Stimulated activated CD8-positive, alpha-beta memory T cell treated with anti-CD3 and anti-CD28 coated beads, Interleukin-4, amount 100 ng/mL, for 4 hours (primary cell): ENCODE results near the gene UBXN7.
"Not testable (repeated sequence)": the region's sequence is repeated elsewhere in the genome, so short reads cannot be mapped to it uniquely, and the experiment has no call there.

Experiments used
- DNase-seq, 2 donors: peaks; one replicate each; pipeline ENCODE4 v3.0.0-alpha.2; 2020; ENCODE audit warnings: low read depth in 2 of 2, low spot score in 1 of 2

UBXN7 gene

DNA sequence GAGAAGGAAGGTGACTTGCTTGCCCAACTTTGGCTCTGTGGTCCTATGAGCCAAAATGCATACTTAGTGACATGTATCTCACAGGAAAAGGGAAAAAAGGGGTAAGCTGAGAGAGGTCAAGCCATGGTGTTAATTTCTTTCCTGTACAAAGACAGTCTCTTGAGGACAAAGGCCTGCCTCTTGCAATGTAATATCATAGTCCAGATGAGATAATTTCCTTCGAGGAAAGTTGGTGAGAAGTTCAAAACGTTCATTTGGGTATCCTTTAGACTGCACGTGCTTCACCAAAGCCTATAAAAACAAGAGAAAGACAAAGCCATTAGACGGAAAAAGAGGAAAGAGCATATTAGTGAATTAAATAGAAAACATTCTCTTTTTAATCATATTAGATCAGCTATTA is 75.7 kb downstream of the UBXN7 start:
- no peak for DNase-seq

DNA sequence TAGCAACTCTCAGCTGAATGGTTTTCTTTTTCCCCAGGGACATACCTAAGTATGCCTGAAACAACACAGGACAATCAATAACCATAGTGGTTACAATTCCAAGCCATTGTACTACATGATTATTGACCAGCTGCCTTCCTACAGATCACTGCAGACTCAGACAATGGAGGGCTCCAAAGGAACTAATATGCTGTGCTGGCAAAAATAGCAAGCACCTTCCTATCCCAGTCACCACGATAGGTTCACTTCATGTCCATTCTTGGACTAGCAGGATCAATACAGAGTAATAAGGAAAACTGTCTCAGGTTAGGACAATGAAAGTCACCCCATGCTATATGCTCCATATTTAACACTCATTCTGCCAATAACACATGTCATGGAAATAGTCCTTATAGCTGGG is 76.6 kb downstream of the UBXN7 start:
- no peak for DNase-seq

DNA sequence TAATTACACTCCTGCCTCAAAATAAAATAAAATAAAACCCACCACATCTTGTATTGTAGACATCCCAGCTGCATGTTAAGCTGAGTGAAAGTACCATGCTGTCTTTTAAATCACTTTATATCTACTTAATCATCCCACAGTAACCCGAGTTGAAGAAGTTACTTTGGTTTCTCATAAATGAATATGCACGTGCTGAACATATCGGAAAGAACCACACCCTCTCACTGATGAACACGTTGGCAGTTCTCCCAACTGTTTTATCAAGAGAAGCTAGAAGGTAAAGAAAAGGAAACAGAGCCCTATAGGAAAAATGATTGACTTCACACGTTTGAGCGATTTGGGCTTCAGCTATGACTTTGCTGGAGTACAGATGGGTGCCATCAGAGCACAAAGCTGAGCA is 78.1 kb downstream of the UBXN7 start:
- no peak for DNase-seq

DNA sequence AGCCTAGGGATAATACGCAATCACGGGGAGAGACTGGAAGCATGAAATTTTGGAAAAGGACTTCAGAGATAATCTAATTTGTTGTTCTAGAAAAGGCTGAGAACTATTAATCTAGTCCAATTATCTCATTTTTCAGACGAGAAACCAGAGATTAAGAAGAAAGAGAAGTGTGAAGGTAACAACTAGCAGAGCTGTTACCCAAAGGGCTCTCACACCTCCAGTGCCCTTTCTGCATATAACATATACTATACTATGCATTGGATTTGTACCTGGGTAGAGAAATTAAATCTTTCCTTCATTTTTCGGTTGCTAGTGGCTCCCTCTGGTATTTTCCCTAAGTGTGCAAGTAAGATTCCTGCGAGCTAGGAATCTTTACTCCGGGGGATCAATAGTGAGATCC is 80.7 kb downstream of the UBXN7 start:
- DNase-seq, result no peak

DNA sequence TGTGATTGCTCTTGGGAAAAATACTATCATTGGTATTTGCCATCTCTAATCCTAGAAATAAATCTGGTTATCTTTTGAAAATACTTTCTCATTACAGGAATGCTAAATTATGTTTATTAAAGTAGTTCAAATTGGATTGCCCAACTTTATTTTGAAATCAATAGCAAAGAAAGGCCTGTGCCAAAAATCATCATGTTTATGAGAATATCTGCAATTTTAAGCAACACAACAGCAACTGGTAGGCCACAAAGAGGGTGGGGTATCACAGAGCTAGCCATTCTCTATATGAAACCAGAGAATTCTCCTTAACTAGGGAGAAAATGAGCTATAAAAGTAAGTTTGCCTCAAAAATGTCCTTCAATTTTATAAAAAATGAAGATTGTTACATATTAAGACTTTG is 82.2 kb downstream of the UBXN7 start:
- no peak for DNase-seq

DNA sequence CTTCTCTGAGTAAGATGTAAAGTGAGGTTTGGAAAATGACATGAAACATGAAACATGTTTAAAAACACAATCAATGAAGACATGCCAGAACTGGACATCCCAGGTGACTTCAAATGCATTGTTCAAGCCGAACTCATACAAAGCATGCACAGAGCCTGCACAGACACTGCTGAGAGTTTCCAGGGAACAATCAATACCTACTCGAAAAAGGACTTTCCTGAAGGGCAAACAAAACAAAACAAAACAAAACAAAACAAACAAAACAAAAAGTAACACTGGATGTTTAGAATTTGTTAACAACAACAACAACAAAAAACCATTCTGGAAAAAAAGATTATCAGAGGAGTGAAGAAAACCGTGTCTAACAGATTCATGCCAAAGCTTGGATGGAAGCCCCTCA is 83.5 kb downstream of the UBXN7 start:
- no peak for DNase-seq

DNA sequence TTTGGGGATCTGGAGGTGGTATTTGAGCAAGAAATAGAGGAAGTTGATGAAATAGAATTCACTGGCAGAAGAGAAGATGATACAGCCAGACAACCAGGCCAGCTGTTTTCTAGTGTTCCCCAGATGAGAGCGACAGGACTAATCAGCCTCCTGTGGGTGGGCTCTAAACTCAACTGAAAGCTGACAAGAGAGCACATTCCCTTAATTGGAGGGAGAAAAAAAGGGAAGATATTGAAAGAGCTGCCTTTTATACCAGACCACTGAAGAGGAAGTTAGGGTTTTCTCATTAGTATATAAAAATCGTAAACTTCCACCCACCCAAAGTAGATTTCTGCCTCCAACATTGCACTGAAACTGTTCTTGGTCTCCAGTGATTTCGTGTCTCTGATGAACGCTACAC is 87.6 kb downstream of the UBXN7 start:
- DNase-seq, result no peak

DNA sequence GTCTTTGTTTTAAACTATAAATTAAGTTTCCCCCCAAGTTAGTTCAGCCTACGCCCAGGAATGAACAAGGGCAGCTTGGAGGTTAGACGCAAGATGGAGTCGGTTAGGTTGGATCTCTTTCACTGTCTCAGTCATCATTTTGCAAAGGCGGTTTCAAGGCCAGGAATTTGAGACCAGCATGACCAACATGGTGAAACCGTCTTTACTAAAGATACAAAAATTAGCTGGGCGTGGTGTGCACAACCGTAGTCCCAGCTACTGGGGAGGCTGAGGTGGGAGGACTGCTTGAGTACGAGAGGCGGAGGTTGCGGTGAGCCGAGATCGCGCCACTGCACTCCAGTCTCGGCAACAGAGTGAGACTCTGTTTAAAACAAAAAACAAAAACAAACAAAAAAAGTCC is 88.3 kb downstream of the UBXN7 start:
- not testable (repeated sequence) for DNase-seq

DNA sequence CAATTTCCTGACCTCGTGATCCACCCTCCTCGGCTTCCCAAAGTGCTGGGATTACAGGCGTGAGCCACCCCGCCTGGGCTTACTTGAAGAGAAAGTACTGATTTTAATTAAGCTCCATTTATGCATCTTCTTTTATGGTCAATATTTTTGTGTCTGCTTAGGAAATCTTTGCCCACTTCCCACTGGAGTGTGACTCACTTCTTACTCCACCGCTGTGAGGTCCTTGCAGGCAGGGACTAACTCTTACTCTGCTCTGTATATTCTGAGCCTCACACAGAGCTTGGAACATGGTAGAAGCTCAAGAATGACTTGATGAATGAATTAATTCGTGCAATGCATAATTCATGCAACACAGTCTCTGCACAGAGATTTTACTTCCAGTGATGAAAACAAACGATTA is 91.1 kb downstream of the UBXN7 start:
- no peak for DNase-seq

DNA sequence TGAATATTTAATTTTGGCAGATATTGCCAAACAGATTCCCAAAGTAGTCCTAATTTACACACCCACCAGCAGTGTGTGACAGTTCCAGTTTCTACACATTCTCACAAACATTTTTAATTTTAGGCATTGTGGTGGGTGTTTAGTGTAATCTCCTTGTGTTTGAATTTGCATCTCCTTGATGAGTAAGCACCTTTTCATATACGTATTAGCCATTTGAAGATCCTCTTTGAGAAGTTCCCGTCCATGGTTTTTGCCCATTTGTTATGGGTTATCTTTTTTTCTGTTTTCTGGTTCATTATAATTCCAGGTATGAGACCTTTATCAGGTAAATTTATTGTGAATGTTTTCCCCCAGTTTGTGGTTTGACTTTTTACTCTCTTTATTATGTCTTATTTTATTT is 91.8 kb downstream of the UBXN7 start:
- DNase-seq, result no peak

DNA sequence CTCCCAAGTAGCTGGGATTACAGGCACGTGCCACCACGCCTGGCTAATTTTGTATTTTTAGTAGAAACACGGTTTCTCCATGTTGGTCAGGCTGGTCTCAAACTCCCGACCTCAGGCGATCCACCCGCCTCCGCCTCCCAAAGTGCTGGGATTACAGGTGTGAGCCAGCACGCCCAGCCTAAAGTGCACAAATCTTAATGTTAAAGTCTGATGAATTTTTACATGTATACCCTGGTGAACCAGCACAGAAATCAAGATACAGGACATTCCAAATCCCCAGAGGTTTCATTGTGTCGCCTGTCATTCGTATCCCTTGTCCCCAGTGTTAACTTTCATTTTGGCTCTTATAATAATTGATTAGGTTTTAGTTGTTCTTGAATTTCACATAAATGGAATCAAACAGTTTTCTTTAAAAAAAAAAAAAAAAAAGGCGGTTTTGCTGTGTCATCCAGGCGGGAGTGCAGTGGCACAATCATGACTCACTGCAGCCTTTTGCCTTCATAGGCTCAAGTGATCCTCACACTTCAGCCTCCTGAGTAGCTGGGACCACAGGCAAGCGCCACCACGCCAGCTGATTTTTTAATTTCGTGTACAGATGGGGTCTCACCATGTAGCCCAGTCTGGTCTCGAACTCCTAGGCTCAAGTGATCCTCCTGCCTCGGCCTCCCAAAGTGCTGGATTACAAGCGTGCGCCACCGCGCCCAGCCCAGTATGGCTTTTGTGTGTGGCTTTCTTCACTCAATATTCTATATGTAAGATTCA is 92.6 kb downstream of the UBXN7 start:
- no peak for DNase-seq

DNA sequence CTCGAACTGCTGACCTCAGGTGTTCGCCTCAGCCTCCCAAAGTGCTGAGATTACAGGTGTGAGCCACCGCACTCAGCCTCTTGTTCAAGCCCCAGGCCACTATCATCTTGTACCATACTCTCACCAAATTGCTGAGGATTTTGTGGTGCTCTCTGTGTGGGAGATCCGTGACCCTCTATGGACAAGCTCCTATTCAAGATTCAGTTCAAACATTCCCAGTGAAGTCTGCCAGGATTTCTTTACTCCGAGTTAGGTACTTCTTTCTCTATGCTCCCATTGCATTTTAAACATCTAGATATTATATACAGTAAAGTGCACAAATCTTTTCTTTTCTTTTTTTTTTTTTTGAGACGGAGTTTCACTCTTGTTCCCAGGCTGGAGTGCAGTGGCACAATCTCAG is 93.2 kb downstream of the UBXN7 start:
- no peak for DNase-seq

DNA sequence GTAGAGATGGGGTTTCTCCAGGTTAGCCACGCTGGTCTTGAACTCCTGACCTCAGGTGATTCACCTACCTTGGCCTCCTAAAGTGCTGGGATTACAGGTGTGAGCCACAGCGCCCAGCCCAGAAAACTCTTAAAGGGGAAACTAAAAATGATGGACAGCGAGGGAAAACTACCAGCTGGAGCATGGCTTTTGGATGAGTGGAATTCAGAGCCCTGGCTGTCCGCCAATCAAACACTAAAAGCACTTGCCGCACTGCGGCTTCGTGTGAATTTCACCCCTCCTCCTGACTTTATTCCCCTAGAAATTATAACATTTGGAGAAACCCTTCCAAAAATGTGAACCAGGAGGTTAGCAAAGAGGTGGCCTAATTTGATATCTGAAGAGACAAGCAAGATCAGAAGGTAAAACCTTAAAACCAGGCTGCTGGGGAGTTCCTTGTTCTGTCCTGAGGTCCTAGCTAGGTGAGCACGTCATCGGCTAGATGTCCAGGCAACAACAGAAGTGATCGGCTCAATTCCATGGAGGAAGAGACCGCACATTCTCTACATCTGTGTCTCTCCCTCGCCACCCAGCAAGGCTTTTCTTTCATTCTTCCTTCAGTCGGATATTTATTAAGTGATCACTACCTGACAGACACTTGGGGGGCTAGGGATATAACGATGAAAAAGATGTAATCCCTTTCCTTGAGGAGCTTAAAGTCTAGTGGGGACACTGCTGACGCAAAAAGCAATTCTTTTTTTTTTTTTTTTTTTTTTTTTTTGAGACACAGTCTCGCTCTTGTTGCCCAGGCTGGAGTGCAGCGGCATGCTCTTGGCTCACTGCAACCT is 95.7 kb downstream of the UBXN7 start:
- no peak for DNase-seq

DNA sequence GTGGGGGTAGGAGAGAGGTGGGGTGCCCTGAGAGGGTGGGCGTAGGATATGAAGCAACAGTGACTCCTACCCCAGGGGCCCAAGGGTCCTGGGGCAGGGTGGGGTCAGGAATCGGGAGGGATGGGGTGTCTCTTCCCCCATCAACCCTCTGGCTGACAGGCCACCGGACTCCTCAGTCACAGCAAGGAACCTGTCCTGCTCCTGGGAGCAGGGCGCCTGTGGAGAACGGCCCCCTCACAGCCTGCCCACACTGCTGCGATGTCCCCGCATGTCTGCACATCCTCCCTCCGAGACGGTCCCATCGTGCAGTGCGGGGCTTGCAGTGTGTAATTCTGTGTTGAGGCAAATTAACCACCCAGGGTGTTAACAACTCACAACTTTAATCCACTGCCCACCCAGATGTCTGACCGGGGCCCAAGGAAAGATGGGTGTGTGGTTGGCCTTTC is 96.7 kb downstream of the UBXN7 start:
- no peak for DNase-seq

DNA sequence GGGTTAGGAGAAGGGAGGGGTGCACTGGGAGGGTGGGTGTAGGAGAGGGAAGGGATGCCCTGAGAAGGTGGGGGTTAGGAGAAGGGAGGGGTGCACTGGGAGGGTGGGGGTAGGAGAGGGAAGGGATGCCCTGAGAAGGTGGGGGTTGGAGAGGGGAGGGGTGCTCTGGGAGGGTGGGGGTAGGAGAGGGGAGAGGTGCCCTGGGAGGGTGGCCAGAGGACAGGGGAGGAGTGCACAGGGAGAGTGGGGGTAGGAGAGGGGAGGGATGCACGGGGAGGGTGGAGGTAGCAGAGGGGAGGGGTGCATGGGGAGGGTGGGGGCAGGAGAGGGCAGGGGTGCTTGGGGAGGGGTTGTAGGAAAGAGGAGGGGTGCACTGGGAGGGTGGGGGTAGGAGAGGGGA is 97.2 kb downstream of the UBXN7 start:
- no peak for DNase-seq

DNA sequence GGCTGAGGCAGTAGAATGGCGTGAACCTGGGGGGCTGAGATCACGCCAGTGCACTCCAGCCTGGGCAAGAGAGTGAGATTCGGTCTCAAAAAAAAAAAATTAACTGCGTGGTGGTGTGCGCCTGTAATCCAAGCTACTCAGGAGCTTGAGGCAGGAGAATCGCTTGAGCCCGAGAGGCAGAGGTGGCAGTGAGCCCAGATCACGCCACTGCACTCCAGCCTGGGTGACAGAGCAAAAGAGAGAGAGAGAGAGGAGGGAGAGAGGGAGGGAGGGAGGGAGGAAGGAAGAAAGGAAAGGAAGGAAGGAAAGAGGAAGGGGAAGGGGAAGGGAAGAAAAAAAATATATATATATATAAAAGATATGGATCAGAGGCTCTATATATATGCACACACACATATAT is 100.1 kb downstream of the UBXN7 start:
- DNase-seq, result no peak

DNA sequence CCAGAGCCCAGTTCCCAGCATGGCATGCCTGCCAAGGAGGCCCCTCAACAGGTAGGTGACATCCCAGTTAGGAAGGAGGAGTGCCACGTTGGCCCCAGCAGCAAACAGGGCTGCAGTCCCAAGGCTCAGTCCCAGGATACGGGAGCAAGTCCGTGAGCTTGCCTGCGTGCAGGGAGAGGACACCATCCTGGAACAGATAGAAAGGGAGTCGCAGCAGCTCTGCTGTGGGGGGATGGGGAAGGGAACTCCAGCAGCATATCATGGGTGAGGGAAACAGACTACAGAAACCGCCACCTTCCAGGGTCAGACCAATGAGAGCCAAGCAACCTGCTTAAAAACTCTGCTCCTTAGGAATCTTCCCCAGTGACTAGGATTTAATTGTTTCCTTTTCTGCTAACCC is 104.8 kb downstream of the UBXN7 start:
- no peak for DNase-seq

DNA sequence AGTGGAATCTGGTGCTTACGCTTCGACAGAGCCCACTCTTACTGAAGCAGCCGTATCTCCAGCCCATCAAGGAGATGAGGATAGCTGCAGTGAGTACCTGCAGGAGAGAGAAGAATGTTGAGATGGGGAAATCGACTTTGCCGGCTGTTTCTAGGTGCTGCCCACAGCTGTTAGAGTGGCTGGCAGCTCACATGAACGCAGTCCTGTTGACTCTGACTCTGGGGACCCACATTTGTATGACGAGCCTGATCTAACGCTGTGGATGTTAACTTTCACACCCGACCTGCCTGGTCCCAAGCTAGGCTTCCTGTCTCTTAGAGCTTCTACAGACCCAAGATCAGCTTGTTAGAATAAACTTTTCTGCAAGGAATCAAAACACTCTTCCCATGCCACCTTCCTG is 105.3 kb downstream of the UBXN7 start:
- no peak for DNase-seq

DNA sequence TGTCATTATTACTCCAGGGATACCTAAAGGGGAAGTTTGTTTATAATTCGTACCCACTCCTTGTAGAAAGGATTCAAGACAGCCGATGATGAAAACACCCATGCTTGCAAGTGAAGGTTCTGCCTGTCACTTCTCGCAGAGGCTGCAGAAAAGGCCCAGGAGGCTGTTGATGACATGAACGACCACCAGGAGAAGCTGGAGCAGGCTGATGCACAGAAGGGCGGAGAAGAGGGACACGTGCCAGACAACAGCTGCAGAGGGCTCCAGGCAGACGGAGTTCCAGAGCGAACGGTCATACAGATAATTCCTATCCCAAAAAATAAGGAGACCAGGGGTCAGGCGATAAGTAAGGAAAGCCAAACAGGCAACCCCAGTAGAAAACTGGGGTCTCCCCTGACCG is 108.5 kb downstream of the UBXN7 start:
- DNase-seq, result no peak

DNA sequence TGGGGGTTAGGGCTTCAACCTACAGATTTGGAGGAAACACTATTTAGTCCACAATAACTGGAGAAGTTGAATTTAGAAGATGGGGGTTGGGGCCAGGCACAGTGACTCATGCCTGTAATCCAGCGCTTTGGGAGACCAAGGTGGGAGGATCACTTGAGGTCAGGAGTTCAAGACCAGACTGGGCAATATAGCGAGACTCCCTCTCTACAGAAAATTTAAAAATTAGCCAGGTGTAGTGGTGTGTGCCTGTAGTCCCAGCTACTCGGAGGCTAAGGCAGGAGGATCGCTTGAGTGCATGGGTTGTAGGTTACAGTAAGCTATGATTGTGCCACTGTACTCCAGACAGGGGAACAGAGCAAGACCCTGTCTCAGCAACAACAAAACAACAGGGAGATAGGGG is 109.2 kb downstream of the UBXN7 start:
- no peak for DNase-seq

DNA sequence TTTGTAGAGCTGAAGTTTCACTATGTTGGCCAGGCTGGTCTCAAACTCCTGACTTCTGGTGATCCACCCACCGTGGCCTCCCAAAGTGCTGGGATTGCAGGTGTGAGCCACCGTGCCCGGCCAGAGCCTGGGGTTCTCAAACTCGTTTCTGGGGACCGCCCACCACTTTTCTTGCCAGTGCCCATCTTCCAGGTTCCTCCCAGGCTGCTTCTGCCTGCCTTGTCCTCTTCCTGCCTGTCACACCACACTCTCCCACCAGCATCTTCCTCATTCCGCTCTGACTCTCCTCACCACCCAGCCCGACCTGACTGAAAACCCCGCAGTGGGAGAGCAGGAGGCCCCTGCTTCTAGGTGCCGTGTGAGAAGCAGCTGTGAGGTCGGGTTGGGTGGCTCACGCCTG is 111.1 kb downstream of the UBXN7 start:
- no peak for DNase-seq

DNA sequence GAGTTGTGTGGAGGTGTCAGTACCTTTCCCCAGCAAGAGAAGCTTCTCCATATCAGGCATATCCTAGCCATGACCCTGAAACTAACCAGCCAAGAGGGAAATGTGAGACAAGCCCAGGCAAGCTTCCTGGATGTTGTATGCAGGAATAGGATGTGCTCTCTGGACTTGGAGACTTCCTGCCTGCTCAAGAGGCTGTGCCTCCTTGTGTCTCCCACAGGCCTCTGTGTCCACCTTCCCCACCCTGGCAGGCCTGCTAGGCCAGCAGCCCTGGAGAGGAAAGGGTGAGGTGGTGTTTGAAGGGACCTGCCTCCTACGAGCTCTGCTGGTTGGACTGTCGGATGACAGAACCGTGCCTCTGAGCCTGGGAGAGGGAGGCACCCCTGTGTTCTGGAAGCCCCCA is 112.1 kb downstream of the UBXN7 start:
- no peak for DNase-seq
